ENCODE measurements around the gene PRKCZ. TPM values are rescaled to one million over a fixed set of nuclear protein-coding genes. Genes with fewer than 3 reads are reported as not detected.

The PRKCZ gene
- 4.2 TPM for total RNA-seq

- Histone ChIP-seq H3K9ac (ENCODE audit: low read depth in 1 of 3, low read length in 3 of 3) (no peak within 1 kb of the TSS), H3K27me3 (ENCODE audit: control insufficient read depth in 3 of 3, insufficient read depth in 3 of 3, low read length in 3 of 3) (peaks cover 54 to 67% (median 60%) of the 10 kb centered on the region in 3 donors), H3K4me1 (ENCODE audit: control insufficient read depth in 3 of 3, insufficient read depth in 3 of 3, low read length in 3 of 3) (peaks cover 11 to 14% (median 11%) of the 10 kb centered on the region in 3 donors), H3K27ac (ENCODE audit: low read depth, low read length) (no peak within 1 kb of the TSS), H3K36me3 (ENCODE audit: control insufficient read depth in 3 of 3, insufficient read depth in 3 of 3, low read length in 3 of 3) (no peaks in the 10 kb centered on the region), H3K9me3 (ENCODE audit: control insufficient read depth in 3 of 3, low read length in 3 of 3) (no peaks in the 10 kb centered on the region), H3K4me3 (ENCODE audit: low read length in 3 of 3) (peak within 1 kb of the TSS in 2 of 3 donors; percentile 29 to 36)
Observed at GRCh38 chr1:2049718-2050431, at the start of gene PRKCZ. TSS of gene PRKCZ (plus strand) at chr1:2050411. CDS start at chr1:2050631, 220 bp downstream.

GRCh38 chr1:2000432-2000831, 49.8 kb upstream of the PRKCZ start:
- Histone ChIP-seq H3K4me1 (ENCODE audit: control insufficient read depth in 3 of 3, insufficient read depth in 3 of 3, low read length in 3 of 3) (no peaks in the 10 kb centered on the region), H3K4me3 (ENCODE audit: low read length in 3 of 3) (no peak overlapping the region), H3K27ac (ENCODE audit: low read depth, low read length) (no peak overlapping the region), H3K9me3 (ENCODE audit: control insufficient read depth in 3 of 3, low read length in 3 of 3) (no peaks in the 10 kb centered on the region), H3K27me3 (ENCODE audit: control insufficient read depth in 3 of 3, insufficient read depth in 3 of 3, low read length in 3 of 3) (peaks cover 32 to 40% (median 36%) of the 10 kb centered on the region in 3 donors), H3K36me3 (ENCODE audit: control insufficient read depth in 3 of 3, insufficient read depth in 3 of 3, low read length in 3 of 3) (no peaks in the 10 kb centered on the region), H3K9ac (ENCODE audit: low read depth in 1 of 3, low read length in 3 of 3) (no peak overlapping the region)

DNA sequence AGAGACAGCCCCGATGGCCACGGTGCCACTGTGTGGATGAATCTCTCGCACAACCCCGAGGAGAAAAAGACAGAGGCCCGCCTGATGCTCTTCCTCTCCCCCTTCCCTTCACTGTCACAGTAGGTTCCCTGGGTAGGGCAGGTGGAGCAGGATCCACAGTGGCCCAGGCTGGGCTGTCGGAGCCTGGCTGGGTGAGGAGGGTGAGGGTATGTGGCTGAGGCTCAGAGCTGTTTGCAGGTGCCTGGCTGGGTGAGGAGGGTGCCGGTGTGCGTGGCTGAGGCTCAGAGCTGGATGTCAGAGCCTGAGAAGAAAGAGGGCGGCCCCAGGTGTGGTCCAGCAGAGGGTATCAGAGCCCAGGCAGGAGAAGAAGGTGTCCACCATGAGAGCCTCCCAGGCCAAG, 49.4 kb upstream of the PRKCZ start:
- peaks cover 31 to 40% (median 40%) of the 10 kb centered on the region in 3 donors for H3K27me3 ChIP-seq (ENCODE audit: control insufficient read depth in 3 of 3, insufficient read depth in 3 of 3, low read length in 3 of 3)
- no peak overlapping the region for H3K27ac ChIP-seq (ENCODE audit: low read depth, low read length)

DNA sequence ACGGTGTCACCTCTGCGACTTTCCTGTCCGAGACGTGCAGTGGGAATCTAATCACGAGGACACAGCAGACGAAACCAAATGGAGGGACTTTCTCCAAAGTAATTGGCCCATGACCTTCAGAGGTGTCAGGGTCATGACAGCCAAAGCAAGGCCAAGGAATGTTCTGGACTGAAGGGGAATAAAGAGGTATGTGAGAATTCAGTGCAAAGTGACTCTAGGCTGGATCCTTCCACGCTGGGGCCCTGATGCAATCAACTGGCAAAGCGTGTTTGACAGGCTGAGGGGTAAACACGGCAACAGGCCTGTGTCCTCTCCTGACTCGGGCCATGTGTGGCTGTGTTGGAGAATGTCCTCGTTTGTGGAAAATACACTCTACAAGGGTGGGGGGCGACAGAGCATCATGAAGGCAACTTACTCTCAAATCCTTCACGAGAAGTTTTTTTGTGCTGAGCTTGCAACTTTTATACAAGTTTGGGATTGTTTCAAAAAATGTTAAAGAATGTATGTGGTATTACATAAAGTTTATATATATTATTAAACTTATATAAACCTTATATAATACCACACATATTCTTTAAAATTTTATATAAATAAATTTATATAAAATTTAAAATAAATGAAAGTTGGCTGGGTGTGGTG, 48.3 kb upstream of the PRKCZ start:
- Histone ChIP-seq H3K36me3 (ENCODE audit: control insufficient read depth in 3 of 3, insufficient read depth in 3 of 3, low read length in 3 of 3) (no peaks in the 10 kb centered on the region), H3K27me3 (ENCODE audit: control insufficient read depth in 3 of 3, insufficient read depth in 3 of 3, low read length in 3 of 3) (peaks cover 27 to 41% (median 37%) of the 10 kb centered on the region in 3 donors)

More for the DNA sequence above, 49.4 kb upstream of the PRKCZ start:
- Histone ChIP-seq H3K36me3 (ENCODE audit: control insufficient read depth in 3 of 3, insufficient read depth in 3 of 3, low read length in 3 of 3) (no peaks in the 10 kb centered on the region), H3K9ac (ENCODE audit: low read depth in 1 of 3, low read length in 3 of 3) (no peak overlapping the region), H3K4me1 (ENCODE audit: control insufficient read depth in 3 of 3, insufficient read depth in 3 of 3, low read length in 3 of 3) (no peaks in the 10 kb centered on the region), H3K9me3 (ENCODE audit: control insufficient read depth in 3 of 3, low read length in 3 of 3) (no peaks in the 10 kb centered on the region), H3K4me3 (ENCODE audit: low read length in 3 of 3) (no peak overlapping the region)

DNA sequence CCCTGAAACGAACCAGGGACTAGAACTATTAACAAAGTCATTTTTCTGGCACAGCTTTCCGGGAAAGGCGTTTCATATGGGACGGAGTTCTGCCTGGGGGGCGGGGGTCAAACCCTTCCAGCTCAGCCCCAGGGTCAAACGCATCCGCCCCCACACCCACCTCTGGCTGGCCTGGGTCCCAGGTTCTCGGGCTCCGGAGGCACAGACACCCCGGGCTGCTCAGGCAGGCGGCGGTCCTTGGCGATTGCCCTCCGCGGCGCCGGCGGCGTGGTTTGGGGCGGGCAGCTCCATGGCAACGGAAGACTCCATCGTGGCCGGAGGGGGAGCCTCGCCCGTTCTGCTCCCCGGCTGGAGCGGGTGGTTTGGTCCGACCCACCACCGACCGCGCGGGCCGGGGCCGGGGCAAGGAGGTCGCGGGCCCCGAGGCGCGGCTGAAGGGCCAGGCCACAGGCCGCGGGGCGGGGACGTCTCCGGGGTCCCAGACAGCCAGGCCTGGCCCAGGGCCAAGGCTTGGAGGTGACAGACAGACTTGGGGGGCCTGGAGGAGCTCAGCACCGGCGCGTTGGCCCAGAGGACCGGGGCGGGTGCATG, 46.6 kb upstream of the PRKCZ start, which contains the start of gene CFAP74:
Gene CFAP74, minus strand, starts transcription at position 246 of the 591 bp plus-strand sequence. CDS start 12,830 bp downstream, outside the sequence.
- H3K27ac ChIP-seq (ENCODE audit: low read depth, low read length) = no peak within 1 kb of the TSS
- H3K9ac ChIP-seq (ENCODE audit: low read depth in 1 of 3, low read length in 3 of 3) = no peak within 1 kb of the TSS
- no peaks in the 10 kb centered on the region for H3K36me3 ChIP-seq (ENCODE audit: control insufficient read depth in 3 of 3, insufficient read depth in 3 of 3, low read length in 3 of 3)
- no peak within 1 kb of the TSS for H3K4me3 ChIP-seq (ENCODE audit: low read length in 3 of 3)
- H3K9me3 ChIP-seq (ENCODE audit: control insufficient read depth in 3 of 3, low read length in 3 of 3) = no peaks in the 10 kb centered on the region
- no peaks in the 10 kb centered on the region for H3K4me1 ChIP-seq (ENCODE audit: control insufficient read depth in 3 of 3, insufficient read depth in 3 of 3, low read length in 3 of 3)
- H3K27me3 ChIP-seq (ENCODE audit: control insufficient read depth in 3 of 3, insufficient read depth in 3 of 3, low read length in 3 of 3) = peaks cover 31 to 43% (median 43%) of the 10 kb centered on the region in 3 donors

More for the DNA sequence above, 48.3 kb upstream of the PRKCZ start:
- no peaks in the 10 kb centered on the region for H3K4me1 ChIP-seq (ENCODE audit: control insufficient read depth in 3 of 3, insufficient read depth in 3 of 3, low read length in 3 of 3)
- H3K9ac ChIP-seq (ENCODE audit: low read depth in 1 of 3, low read length in 3 of 3) = no peak overlapping the region
- no peak overlapping the region for H3K4me3 ChIP-seq (ENCODE audit: low read length in 3 of 3)
- no peaks in the 10 kb centered on the region for H3K9me3 ChIP-seq (ENCODE audit: control insufficient read depth in 3 of 3, low read length in 3 of 3)
- H3K27ac ChIP-seq (ENCODE audit: low read depth, low read length) = no peak overlapping the region

GRCh38 chr1:2004856-2005255, 45.4 kb upstream of the PRKCZ start:
- Histone ChIP-seq H3K9ac (ENCODE audit: low read depth in 1 of 3, low read length in 3 of 3) (no peak overlapping the region), H3K4me1 (ENCODE audit: control insufficient read depth in 3 of 3, insufficient read depth in 3 of 3, low read length in 3 of 3) (no peaks in the 10 kb centered on the region), H3K36me3 (ENCODE audit: control insufficient read depth in 3 of 3, insufficient read depth in 3 of 3, low read length in 3 of 3) (no peaks in the 10 kb centered on the region), H3K27me3 (ENCODE audit: control insufficient read depth in 3 of 3, insufficient read depth in 3 of 3, low read length in 3 of 3) (peaks cover 31 to 51% (median 47%) of the 10 kb centered on the region in 3 donors), H3K27ac (ENCODE audit: low read depth, low read length) (no peak overlapping the region), H3K9me3 (ENCODE audit: control insufficient read depth in 3 of 3, low read length in 3 of 3) (no peaks in the 10 kb centered on the region), H3K4me3 (ENCODE audit: low read length in 3 of 3) (no peak overlapping the region)

- Histone ChIP-seq H3K36me3 (ENCODE audit: control insufficient read depth in 3 of 3, insufficient read depth in 3 of 3, low read length in 3 of 3) (no peaks in the 10 kb centered on the region), H3K27ac (ENCODE audit: low read depth, low read length) (no peak overlapping the region), H3K4me3 (ENCODE audit: low read length in 3 of 3) (no peak overlapping the region), H3K9me3 (ENCODE audit: control insufficient read depth in 3 of 3, low read length in 3 of 3) (no peaks in the 10 kb centered on the region), H3K4me1 (ENCODE audit: control insufficient read depth in 3 of 3, insufficient read depth in 3 of 3, low read length in 3 of 3) (no peaks in the 10 kb centered on the region), H3K27me3 (ENCODE audit: control insufficient read depth in 3 of 3, insufficient read depth in 3 of 3, low read length in 3 of 3) (peaks cover 30 to 37% (median 33%) of the 10 kb centered on the region in 3 donors), H3K9ac (ENCODE audit: low read depth in 1 of 3, low read length in 3 of 3) (no peak overlapping the region)
Observed at GRCh38 chr1:2009101-2010053, 40.8 kb upstream of the PRKCZ start.

GRCh38 chr1:2014181-2014580, 36.0 kb upstream of the PRKCZ start:
- peaks cover 0 to 5% (median 0%) of the 10 kb centered on the region in 3 donors for H3K4me1 ChIP-seq (ENCODE audit: control insufficient read depth in 3 of 3, insufficient read depth in 3 of 3, low read length in 3 of 3)
- H3K4me3 ChIP-seq (ENCODE audit: low read length in 3 of 3) = no peak overlapping the region
- no peaks in the 10 kb centered on the region for H3K36me3 ChIP-seq (ENCODE audit: control insufficient read depth in 3 of 3, insufficient read depth in 3 of 3, low read length in 3 of 3)
- no peak overlapping the region for H3K9ac ChIP-seq (ENCODE audit: low read depth in 1 of 3, low read length in 3 of 3)
- peaks cover 38 to 53% (median 42%) of the 10 kb centered on the region in 3 donors for H3K27me3 ChIP-seq (ENCODE audit: control insufficient read depth in 3 of 3, insufficient read depth in 3 of 3, low read length in 3 of 3)
- H3K27ac ChIP-seq (ENCODE audit: low read depth, low read length) = no peak overlapping the region
- no peaks in the 10 kb centered on the region for H3K9me3 ChIP-seq (ENCODE audit: control insufficient read depth in 3 of 3, low read length in 3 of 3)

Measured in skeletal muscle tissue (tissue), 4 donors.